ENCODE data around the gene OPN3. TPM values are rescaled to one million over a fixed set of nuclear protein-coding genes. Genes with fewer than 3 reads are reported as not detected.

The OPN3 gene
- total RNA-seq, 1 donor from 2014 or later = 29.8 TPM

- Histone ChIP-seq H3K4me3 (ENCODE audit: low read depth, low read length) (no peak overlapping the region), H3K27me3 (ENCODE audit: control insufficient read depth, insufficient read depth, low read length) (no peaks in the 10 kb centered on the region)
Observed at GRCh38 chr1:241608379-241609033, 31.7 kb downstream of the OPN3 start.

GRCh38 chr1:241607497-241607896 lies 32.7 kb downstream of the OPN3 start:
- Histone ChIP-seq H3K4me3 (ENCODE audit: low read depth, low read length) (no peak overlapping the region), H3K36me3 (ENCODE audit: control insufficient read depth, insufficient read depth, low read length) (no peaks in the 10 kb centered on the region), H3K27me3 (ENCODE audit: control insufficient read depth, insufficient read depth, low read length) (no peaks in the 10 kb centered on the region)
- no peak for TF ChIP-seq CTCF (IDR thresholded peaks at IDR 0.05; ENCODE audit: insufficient read depth, low read length, poor library complexity, severe bottlenecking)
- no peak for DNase-seq (ENCODE audit: low read depth)

More at GRCh38 chr1:241608379-241609033, 31.7 kb downstream of the OPN3 start:
- TF ChIP-seq CTCF (IDR thresholded peaks at IDR 0.05; ENCODE audit: insufficient read depth, low read length, poor library complexity, severe bottlenecking) = no peak
- no peaks in the 10 kb centered on the region for H3K36me3 ChIP-seq (ENCODE audit: control insufficient read depth, insufficient read depth, low read length)
- DNase-seq (ENCODE audit: low read depth) = no peak

GRCh38 chr1:241606544-241606943 lies 33.6 kb downstream of the OPN3 start:
- no peaks in the 10 kb centered on the region for H3K27me3 ChIP-seq (ENCODE audit: control insufficient read depth, insufficient read depth, low read length)
- no peak for DNase-seq (ENCODE audit: low read depth)

GRCh38 chr1:241605146-241605805 lies 34.9 kb downstream of the OPN3 start:
- DNase-seq (ENCODE audit: low read depth) = no peak
- Histone ChIP-seq H3K36me3 (ENCODE audit: control insufficient read depth, insufficient read depth, low read length) (peaks cover 2% of the 10 kb centered on the region), H3K27me3 (ENCODE audit: control insufficient read depth, insufficient read depth, low read length) (no peaks in the 10 kb centered on the region), H3K4me3 (ENCODE audit: low read depth, low read length) (no peak overlapping the region)
- peak; percentile 23 for TF ChIP-seq CTCF (IDR thresholded peaks at IDR 0.05; ENCODE audit: insufficient read depth, low read length, poor library complexity, severe bottlenecking)

More at GRCh38 chr1:241606544-241606943, 33.6 kb downstream of the OPN3 start:
- Histone ChIP-seq H3K36me3 (ENCODE audit: control insufficient read depth, insufficient read depth, low read length) (peaks cover 2% of the 10 kb centered on the region), H3K4me3 (ENCODE audit: low read depth, low read length) (no peak overlapping the region)
- TF ChIP-seq CTCF (IDR thresholded peaks at IDR 0.05; ENCODE audit: insufficient read depth, low read length, poor library complexity, severe bottlenecking) = no peak

GRCh38 chr1:241603731-241604245 lies 36.4 kb downstream of the OPN3 start:
- Histone ChIP-seq H3K4me3 (ENCODE audit: low read depth, low read length) (no peak overlapping the region), H3K36me3 (ENCODE audit: control insufficient read depth, insufficient read depth, low read length) (peaks cover 2% of the 10 kb centered on the region), H3K27me3 (ENCODE audit: control insufficient read depth, insufficient read depth, low read length) (no peaks in the 10 kb centered on the region)
- no peak for DNase-seq (ENCODE audit: low read depth)
- TF ChIP-seq CTCF (IDR thresholded peaks at IDR 0.05; ENCODE audit: insufficient read depth, low read length, poor library complexity, severe bottlenecking) = no peak
